Measurements from ENCODE around the gene DOCK2. TPM values are rescaled to one million over a fixed set of nuclear protein-coding genes. Genes with fewer than 3 reads are reported as not detected.

The DOCK2 gene
- total and polyA plus RNA-seq, 9 of the 15 experiments (the other 6 are each of a cell fraction or from before 2014, with no cell fraction given), result 4.5 to 42.6 (median 20.5) TPM

- no peak for TF ChIP-seq ZNF318 (IDR thresholded peaks at IDR 0.05; ENCODE audit: borderline replicate concordance in 1 of 2, low read depth in 1 of 2)
- no peak for TF ChIP-seq ZNF134 (CRISPR knock-in tag; conservative IDR thresholded peaks at IDR 0.05)
- TF ChIP-seq ARNT (IDR thresholded peaks at IDR 0.05), result no peak
- TF ChIP-seq ARID3A (IDR thresholded peaks at IDR 0.05; ENCODE audit: borderline replicate concordance, low read depth, low read length), result no peak
- TF ChIP-seq HDAC6 (IDR thresholded peaks at IDR 0.05; ENCODE audit: low read depth, low read length), result no peak
- no peak for TF ChIP-seq POLR2A (conservative IDR thresholded peaks at IDR 0.05)
Observed at GRCh38 chr5:169909945-169910344, 272.9 kb downstream of the DOCK2 start (continued).

All from K562 (cell line).